ENCODE data around the gene CADPS2.

Gene CADPS2

DNA sequence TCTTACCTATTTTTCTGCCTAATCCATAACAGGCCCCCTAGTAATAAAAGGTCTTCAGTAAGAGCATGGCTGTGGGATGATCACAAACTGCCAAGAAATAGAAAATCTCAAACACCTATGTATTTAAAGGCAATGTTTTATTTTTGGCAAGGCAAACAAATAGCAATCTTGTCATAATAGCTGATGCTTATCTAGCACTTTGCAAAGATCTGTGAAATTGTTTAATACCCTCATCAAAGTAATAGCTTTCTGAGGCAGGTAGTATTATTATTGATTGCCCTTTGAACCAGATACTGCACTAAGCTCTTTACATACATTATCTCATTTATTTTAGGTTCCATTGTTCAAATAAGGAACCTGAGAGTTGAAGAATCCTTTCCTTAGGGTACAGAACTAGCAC, 1.6 kb upstream of the CADPS2 start:
- H3K4me2 ChIP-seq = no peak overlapping the region
- no peak overlapping the region for H3K27ac ChIP-seq
- H3K9me3 ChIP-seq = peaks cover 17% of the 10 kb centered on the region
- H3K4me1 ChIP-seq = no peaks in the 10 kb centered on the region
- no peak overlapping the region for H3K4me3 ChIP-seq
- H3K9ac ChIP-seq = no peak overlapping the region
- no peak for TF ChIP-seq Cebpa-rat (IDR thresholded peaks at IDR 0.05)
- H3K27me3 ChIP-seq = no peaks in the 10 kb centered on the region
- H4K20me1 ChIP-seq = no peaks in the 10 kb centered on the region
- no peaks in the 10 kb centered on the region for H3K36me3 ChIP-seq

DNA sequence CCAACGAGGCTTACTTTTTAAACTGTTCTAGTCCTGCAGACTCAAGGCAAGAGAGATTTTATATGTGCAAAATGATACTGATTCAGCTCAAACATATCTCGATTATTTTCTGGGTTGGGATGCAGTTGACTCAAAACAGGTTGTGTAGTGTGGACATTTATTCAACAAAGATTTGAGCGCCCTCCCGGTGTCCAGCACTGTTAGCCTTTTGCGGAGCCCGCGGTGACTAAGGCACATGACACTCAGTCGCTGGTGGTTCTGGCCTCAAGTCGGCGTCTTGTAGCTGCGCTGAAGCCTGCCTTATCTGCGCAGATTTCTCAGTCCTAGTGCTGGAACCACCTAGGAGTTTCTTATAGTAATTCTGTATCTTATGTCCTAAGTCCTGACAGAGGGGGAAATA, 938 bp upstream of the CADPS2 start:
- Histone ChIP-seq H3K9ac (no peak overlapping the region), H4K20me1 (no peaks in the 10 kb centered on the region), H3K27ac (no peak overlapping the region), H3K4me3 (no peak overlapping the region), H3K36me3 (no peaks in the 10 kb centered on the region), H3K9me3 (peaks cover 17% of the 10 kb centered on the region), H3K27me3 (no peaks in the 10 kb centered on the region), H3K4me2 (no peak overlapping the region), H3K4me1 (no peaks in the 10 kb centered on the region)
- TF ChIP-seq Cebpa-rat (IDR thresholded peaks at IDR 0.05) = no peak

DNA sequence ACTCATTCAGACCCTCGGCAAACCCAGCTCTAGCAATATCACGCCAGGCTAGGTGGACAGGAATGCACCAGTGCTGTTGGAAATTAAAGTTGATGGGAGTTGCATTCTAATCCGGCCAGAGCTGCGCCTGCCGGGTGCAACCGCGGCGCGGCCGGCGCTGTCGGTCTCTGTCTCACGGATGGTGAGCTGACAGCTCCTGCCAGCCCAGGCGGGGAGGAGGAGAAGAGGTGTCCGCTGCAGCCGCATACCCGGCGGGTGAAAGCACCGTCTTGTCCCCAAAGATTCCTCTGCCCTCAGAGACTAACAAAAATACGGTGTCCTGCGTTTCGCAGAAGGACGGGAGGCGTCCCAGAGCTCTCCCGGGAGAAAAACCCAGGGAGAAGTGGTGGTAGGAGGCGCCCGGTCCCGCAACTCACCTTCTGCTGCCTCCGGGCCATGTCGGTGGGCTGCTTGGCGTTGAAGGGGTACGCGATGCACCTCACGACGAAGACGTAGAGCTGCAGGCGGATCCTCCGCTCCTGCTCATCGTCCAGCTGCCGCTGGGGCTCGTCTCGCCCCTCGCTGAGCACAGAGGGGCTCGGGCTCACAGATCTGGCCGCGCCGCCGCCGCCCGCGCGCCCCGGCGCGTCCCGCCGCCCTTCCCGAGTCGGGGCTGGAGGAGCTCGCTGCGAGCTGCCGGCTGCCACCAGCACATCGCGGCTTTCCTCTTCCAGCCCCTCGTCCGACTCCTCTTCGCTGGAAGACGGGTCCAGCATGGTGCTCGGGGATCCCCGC, 490 bp downstream of the CADPS2 start:
- Histone ChIP-seq H3K4me1 (no peaks in the 10 kb centered on the region), H3K9ac (no peak overlapping the region), H3K36me3 (no peaks in the 10 kb centered on the region), H3K9me3 (peaks cover 17% of the 10 kb centered on the region), H3K27ac (no peak overlapping the region), H3K27me3 (no peaks in the 10 kb centered on the region), H3K4me2 (no peak overlapping the region), H4K20me1 (no peaks in the 10 kb centered on the region), H3K4me3 (no peak overlapping the region)
- TF ChIP-seq Cebpa-rat (IDR thresholded peaks at IDR 0.05) = no peak

DNA sequence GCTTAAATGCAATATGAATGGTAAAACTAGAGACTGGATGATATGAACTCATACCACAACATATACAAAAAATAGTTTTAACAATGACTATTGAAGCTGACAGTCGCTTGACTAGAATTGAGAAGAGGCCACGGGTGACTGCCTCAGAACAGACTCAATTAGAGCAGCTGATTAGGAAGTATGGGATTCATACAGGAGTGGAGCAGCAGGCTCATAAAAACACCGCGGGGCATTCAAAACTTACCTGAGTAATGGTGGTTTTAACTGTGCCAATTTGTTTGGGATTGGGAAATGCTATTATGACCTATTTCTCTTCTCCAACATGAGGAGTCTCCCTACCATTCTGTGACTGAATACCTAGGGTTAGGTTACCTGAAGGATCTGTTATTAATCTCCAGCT, 2.1 kb downstream of the CADPS2 start:
- TF ChIP-seq Cebpa-rat (IDR thresholded peaks at IDR 0.05) = no peak
- Histone ChIP-seq H3K4me2 (no peak overlapping the region), H3K4me1 (no peaks in the 10 kb centered on the region), H3K9me3 (peaks cover 17% of the 10 kb centered on the region), H3K36me3 (no peaks in the 10 kb centered on the region), H3K9ac (no peak overlapping the region), H3K27ac (no peak overlapping the region), H3K27me3 (no peaks in the 10 kb centered on the region), H3K4me3 (no peak overlapping the region), H4K20me1 (no peaks in the 10 kb centered on the region)

DNA sequence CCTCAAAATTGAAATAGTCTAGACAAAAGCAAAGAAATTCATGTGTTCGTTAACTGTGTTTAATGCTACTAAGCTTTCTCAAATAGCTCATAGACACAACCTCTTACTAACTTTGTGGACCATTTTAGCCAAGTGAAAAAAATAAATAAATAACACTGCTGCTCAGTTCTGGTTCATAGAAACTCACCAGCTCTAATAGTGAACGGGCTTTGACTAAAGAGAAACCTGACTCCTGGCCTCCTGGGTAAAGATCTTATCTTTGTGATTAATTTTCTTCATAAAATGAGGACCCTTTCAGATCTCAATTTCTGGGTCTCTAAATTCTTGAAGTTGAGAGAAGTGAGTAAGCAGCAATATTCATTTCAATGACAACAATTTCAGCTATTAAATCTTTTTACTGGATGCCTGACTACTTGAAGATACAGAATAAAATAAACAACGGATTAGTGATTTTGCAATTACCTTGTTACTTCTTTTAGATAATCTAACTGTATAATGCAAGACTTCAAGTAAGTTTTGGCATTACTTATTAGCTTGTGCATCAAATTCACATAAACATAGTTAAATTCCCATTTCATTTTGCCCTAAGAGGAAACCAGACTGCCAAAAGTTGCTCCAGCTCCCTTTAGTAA, 3.1 kb downstream of the CADPS2 start:
- H3K36me3 ChIP-seq = no peaks in the 10 kb centered on the region
- no peak overlapping the region for H3K4me3 ChIP-seq
- no peak for TF ChIP-seq Cebpa-rat (IDR thresholded peaks at IDR 0.05)
- H3K27ac ChIP-seq = no peak overlapping the region
- no peaks in the 10 kb centered on the region for H3K27me3 ChIP-seq
- H3K4me1 ChIP-seq = no peaks in the 10 kb centered on the region
- no peak overlapping the region for H3K4me2 ChIP-seq
- no peak overlapping the region for H3K9ac ChIP-seq
- peaks cover 17% of the 10 kb centered on the region for H3K9me3 ChIP-seq
- no peaks in the 10 kb centered on the region for H4K20me1 ChIP-seq

DNA sequence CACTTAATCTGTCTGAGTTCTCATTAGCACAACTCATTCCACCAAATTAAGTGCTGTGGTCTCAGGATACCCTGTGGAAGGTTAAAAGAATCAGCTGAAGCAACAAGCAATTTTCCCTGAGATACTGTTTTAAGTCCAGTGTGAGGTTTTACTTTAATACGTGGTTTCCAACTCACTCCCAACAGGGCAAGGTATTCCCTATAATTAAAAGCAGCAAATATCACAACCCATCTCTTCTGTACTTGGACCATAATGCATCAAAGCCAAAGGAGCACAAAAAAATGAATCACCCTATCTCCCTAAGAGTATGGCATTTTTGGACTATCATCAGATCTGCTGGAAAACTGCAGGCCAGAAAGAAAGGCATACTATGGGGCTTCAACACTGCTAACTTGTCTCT, 4.9 kb downstream of the CADPS2 start:
- Histone ChIP-seq H3K27ac (no peak overlapping the region), H3K4me2 (no peak overlapping the region), H3K27me3 (no peaks in the 10 kb centered on the region), H3K9ac (no peak overlapping the region), H3K9me3 (peaks cover 9% of the 10 kb centered on the region), H3K4me3 (no peak overlapping the region), H3K4me1 (no peaks in the 10 kb centered on the region), H4K20me1 (no peaks in the 10 kb centered on the region), H3K36me3 (no peaks in the 10 kb centered on the region)
- no peak for TF ChIP-seq Cebpa-rat (IDR thresholded peaks at IDR 0.05)

DNA sequence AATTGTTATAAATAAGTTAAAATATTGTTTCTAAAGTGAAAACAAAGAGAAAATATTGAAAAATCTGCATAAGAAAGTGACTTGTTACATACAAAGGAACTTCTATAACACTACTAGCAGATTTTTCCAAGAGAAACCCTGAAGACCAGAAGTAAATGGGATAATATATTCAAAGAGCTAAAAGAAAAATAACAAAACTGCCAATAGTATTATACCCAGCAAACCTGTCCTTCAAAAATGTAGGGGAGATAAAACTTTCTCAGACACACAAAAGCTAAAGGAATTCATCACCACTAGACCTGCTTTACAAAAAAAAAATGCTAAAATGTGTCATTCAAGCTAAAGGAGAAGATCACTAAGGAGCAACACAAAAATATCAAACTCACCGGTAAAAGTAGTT, 17.0 kb downstream of the CADPS2 start:
- Histone ChIP-seq H3K9me3 (peaks cover 14% of the 10 kb centered on the region), H3K4me1 (no peaks in the 10 kb centered on the region), H4K20me1 (no peaks in the 10 kb centered on the region), H3K36me3 (no peaks in the 10 kb centered on the region), H3K27me3 (no peaks in the 10 kb centered on the region), H3K4me2 (no peak overlapping the region), H3K27ac (no peak overlapping the region), H3K4me3 (no peak overlapping the region), H3K9ac (no peak overlapping the region)
- TF ChIP-seq Cebpa-rat (IDR thresholded peaks at IDR 0.05) = no peak

DNA sequence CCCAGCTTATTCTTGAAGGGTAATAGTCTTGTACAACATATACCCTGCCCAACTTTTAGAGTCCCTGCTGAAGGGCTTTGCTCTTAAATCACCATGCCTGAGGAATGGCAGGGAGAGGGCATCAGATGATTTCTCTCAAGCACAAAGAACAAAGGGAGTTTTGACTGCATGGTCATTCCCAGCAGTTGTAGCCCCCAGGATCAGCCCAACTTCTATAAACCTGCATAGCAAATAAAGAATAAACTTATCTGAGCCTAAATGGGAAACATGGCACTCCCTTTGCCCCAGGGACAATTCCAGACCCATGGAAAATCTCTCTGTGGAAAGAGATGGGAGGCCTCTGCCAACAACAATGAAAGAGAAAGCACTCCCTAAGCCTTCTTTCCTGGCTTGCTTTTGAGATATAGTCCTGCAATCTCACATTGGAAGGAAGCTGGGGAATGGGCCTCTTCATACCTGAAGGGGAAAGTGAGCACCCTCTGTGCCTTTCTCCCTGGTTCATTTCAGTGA, 18.7 kb downstream of the CADPS2 start:
- H3K27me3 ChIP-seq = no peaks in the 10 kb centered on the region
- no peaks in the 10 kb centered on the region for H4K20me1 ChIP-seq
- no peak overlapping the region for H3K4me2 ChIP-seq
- H3K9me3 ChIP-seq = peaks cover 14% of the 10 kb centered on the region
- H3K4me1 ChIP-seq = no peaks in the 10 kb centered on the region
- H3K9ac ChIP-seq = no peak overlapping the region
- no peak for TF ChIP-seq Cebpa-rat (IDR thresholded peaks at IDR 0.05)
- no peak overlapping the region for H3K4me3 ChIP-seq
- H3K36me3 ChIP-seq = no peaks in the 10 kb centered on the region
- no peak overlapping the region for H3K27ac ChIP-seq

DNA sequence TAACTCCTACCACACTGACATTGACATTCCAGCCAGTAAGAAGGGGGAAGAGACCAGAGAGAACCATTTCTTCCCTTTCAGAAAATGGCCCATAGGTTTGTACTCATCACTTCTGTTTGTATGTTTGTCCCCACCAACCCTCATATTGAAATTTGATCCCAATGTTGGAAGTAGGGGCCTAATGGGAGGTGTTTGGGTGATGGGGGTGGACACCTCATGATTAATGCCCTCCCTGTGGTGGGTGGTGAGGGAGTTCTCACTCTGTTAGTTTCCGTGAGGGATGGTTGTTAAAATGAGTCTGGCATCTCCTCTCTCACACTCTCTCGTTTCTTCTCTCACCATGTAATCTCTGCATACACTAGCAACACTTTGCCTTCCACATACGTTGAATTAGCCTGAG, 21.4 kb downstream of the CADPS2 start:
- no peaks in the 10 kb centered on the region for H4K20me1 ChIP-seq
- H3K4me2 ChIP-seq = no peak overlapping the region
- H3K9me3 ChIP-seq = peaks cover 9% of the 10 kb centered on the region
- no peaks in the 10 kb centered on the region for H3K27me3 ChIP-seq
- no peak overlapping the region for H3K4me3 ChIP-seq
- no peak overlapping the region for H3K27ac ChIP-seq
- no peak for TF ChIP-seq Cebpa-rat (IDR thresholded peaks at IDR 0.05)
- no peaks in the 10 kb centered on the region for H3K36me3 ChIP-seq
- no peak overlapping the region for H3K9ac ChIP-seq
- no peaks in the 10 kb centered on the region for H3K4me1 ChIP-seq

DNA sequence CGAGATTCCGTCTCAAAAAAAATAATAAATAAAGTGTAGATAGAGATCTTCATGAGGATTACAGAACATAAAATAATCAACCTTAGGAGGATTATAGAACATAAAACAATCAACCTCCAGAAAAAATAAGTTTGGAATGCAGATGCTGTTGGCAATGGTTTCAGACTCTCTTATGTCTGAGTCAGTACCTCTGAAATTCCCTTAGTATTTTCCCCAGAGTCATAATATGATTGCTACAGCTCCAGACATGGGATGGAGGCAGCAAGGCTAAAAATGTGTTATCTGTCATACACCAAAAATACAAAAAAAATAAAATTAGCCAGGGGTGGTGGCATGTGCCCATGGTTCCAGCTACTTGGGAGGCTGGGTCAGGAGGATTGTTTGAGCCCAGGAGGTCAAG, 22.2 kb downstream of the CADPS2 start:
- no peaks in the 10 kb centered on the region for H3K27me3 ChIP-seq
- H3K4me1 ChIP-seq = no peaks in the 10 kb centered on the region
- no peak overlapping the region for H3K9ac ChIP-seq
- no peak overlapping the region for H3K27ac ChIP-seq
- no peak overlapping the region for H3K4me2 ChIP-seq
- no peaks in the 10 kb centered on the region for H3K36me3 ChIP-seq
- no peaks in the 10 kb centered on the region for H4K20me1 ChIP-seq
- TF ChIP-seq Cebpa-rat (IDR thresholded peaks at IDR 0.05) = no peak
- H3K9me3 ChIP-seq = peaks cover 8% of the 10 kb centered on the region
- H3K4me3 ChIP-seq = no peak overlapping the region
